ENCODE results near the gene PRKCZ.
"Not testable (repeated sequence)": the region's sequence is repeated elsewhere in the genome, so short reads cannot be mapped to it uniquely, and the experiment has no call there.

PRKCZ gene

GRCh38 chr1:2143814-2144500 is 93.7 kb downstream of the PRKCZ start:
- Histone ChIP-seq H3K9ac (ENCODE audit: low read depth, low read length) (no peak overlapping the region), H3K27me3 (ENCODE audit: control insufficient read depth, insufficient read depth, low read length) (no peaks in the 10 kb centered on the region), H3K9me3 (ENCODE audit: control insufficient read depth, insufficient read depth, low read length) (no peaks in the 10 kb centered on the region), H3K4me1 (ENCODE audit: control insufficient read depth, insufficient read depth, low read length) (no peaks in the 10 kb centered on the region), H3K36me3 (ENCODE audit: control insufficient read depth, insufficient read depth, low read length) (peaks cover 31% of the 10 kb centered on the region), H3K27ac (ENCODE audit: low read depth, low read length) (no peak overlapping the region), H3K4me3 (ENCODE audit: low read depth, low read length) (no peak overlapping the region)

GRCh38 chr1:2144501-2145090 is 94.4 kb downstream of the PRKCZ start:
- Histone ChIP-seq H3K36me3 (ENCODE audit: control insufficient read depth, insufficient read depth, low read length) (peaks cover 36% of the 10 kb centered on the region), H3K9me3 (ENCODE audit: control insufficient read depth, insufficient read depth, low read length) (no peaks in the 10 kb centered on the region), H3K4me1 (ENCODE audit: control insufficient read depth, insufficient read depth, low read length) (no peaks in the 10 kb centered on the region), H3K4me3 (ENCODE audit: low read depth, low read length) (no peak overlapping the region), H3K27me3 (ENCODE audit: control insufficient read depth, insufficient read depth, low read length) (no peaks in the 10 kb centered on the region), H3K9ac (ENCODE audit: low read depth, low read length) (no peak overlapping the region), H3K27ac (ENCODE audit: low read depth, low read length) (no peak overlapping the region)

GRCh38 chr1:2145946-2146835 is 96.0 kb downstream of the PRKCZ start:
- Histone ChIP-seq H3K4me1 (ENCODE audit: control insufficient read depth, insufficient read depth, low read length) (no peaks in the 10 kb centered on the region), H3K9ac (ENCODE audit: low read depth, low read length) (no peak overlapping the region), H3K9me3 (ENCODE audit: control insufficient read depth, insufficient read depth, low read length) (no peaks in the 10 kb centered on the region), H3K27ac (ENCODE audit: low read depth, low read length) (no peak overlapping the region), H3K4me3 (ENCODE audit: low read depth, low read length) (no peak overlapping the region), H3K27me3 (ENCODE audit: control insufficient read depth, insufficient read depth, low read length) (no peaks in the 10 kb centered on the region), H3K36me3 (ENCODE audit: control insufficient read depth, insufficient read depth, low read length) (peaks cover 46% of the 10 kb centered on the region)

- Histone ChIP-seq H3K27me3 (ENCODE audit: control insufficient read depth, insufficient read depth, low read length) (no peaks in the 10 kb centered on the region), H3K36me3 (ENCODE audit: control insufficient read depth, insufficient read depth, low read length) (peaks cover 53% of the 10 kb centered on the region), H3K4me1 (ENCODE audit: control insufficient read depth, insufficient read depth, low read length) (no peaks in the 10 kb centered on the region), H3K4me3 (ENCODE audit: low read depth, low read length) (no peak overlapping the region), H3K9me3 (ENCODE audit: control insufficient read depth, insufficient read depth, low read length) (no peaks in the 10 kb centered on the region), H3K27ac (ENCODE audit: low read depth, low read length) (no peak overlapping the region), H3K9ac (ENCODE audit: low read depth, low read length) (no peak overlapping the region)
These were observed 96.8 kb downstream of the PRKCZ start for GRCh38 chr1:2146836-2147517.

- H3K9me3 ChIP-seq (ENCODE audit: control insufficient read depth, insufficient read depth, low read length); H3K27me3 ChIP-seq (ENCODE audit: control insufficient read depth, insufficient read depth, low read length); H3K9ac ChIP-seq (ENCODE audit: low read depth, low read length); H3K4me3 ChIP-seq (ENCODE audit: low read depth, low read length); H3K4me1 ChIP-seq (ENCODE audit: control insufficient read depth, insufficient read depth, low read length); H3K27ac ChIP-seq (ENCODE audit: low read depth, low read length): not testable (repeated sequence)
- H3K36me3 ChIP-seq (ENCODE audit: control insufficient read depth, insufficient read depth, low read length), result peaks cover 57% of the 10 kb centered on the region
These were observed 97.7 kb downstream of the PRKCZ start for GRCh38 chr1:2147869-2148268.

- Histone ChIP-seq H3K36me3 (ENCODE audit: control insufficient read depth, insufficient read depth, low read length) (peaks cover 64% of the 10 kb centered on the region), H3K27me3 (ENCODE audit: control insufficient read depth, insufficient read depth, low read length) (no peaks in the 10 kb centered on the region), H3K27ac (ENCODE audit: low read depth, low read length) (no peak overlapping the region), H3K4me3 (ENCODE audit: low read depth, low read length) (no peak overlapping the region), H3K9ac (ENCODE audit: low read depth, low read length) (no peak overlapping the region), H3K4me1 (ENCODE audit: control insufficient read depth, insufficient read depth, low read length) (no peaks in the 10 kb centered on the region), H3K9me3 (ENCODE audit: control insufficient read depth, insufficient read depth, low read length) (no peaks in the 10 kb centered on the region)
These were observed 98.5 kb downstream of the PRKCZ start for GRCh38 chr1:2148691-2149090.

- peaks cover 65% of the 10 kb centered on the region for H3K36me3 ChIP-seq (ENCODE audit: control insufficient read depth, insufficient read depth, low read length)
- no peak overlapping the region for H3K9ac ChIP-seq (ENCODE audit: low read depth, low read length)
- no peak overlapping the region for H3K4me3 ChIP-seq (ENCODE audit: low read depth, low read length)
- no peak overlapping the region for H3K27ac ChIP-seq (ENCODE audit: low read depth, low read length)
- no peaks in the 10 kb centered on the region for H3K9me3 ChIP-seq (ENCODE audit: control insufficient read depth, insufficient read depth, low read length)
- H3K27me3 ChIP-seq (ENCODE audit: control insufficient read depth, insufficient read depth, low read length), result no peaks in the 10 kb centered on the region
- no peaks in the 10 kb centered on the region for H3K4me1 ChIP-seq (ENCODE audit: control insufficient read depth, insufficient read depth, low read length)
These were observed 100.6 kb downstream of the PRKCZ start for GRCh38 chr1:2150801-2151200.

- H3K36me3 ChIP-seq (ENCODE audit: control insufficient read depth, insufficient read depth, low read length), result peaks cover 65% of the 10 kb centered on the region
These were observed 101.0 kb downstream of the PRKCZ start for GRCh38 chr1:2151252-2151651.

GRCh38 chr1:2151911-2152310 is 101.7 kb downstream of the PRKCZ start:
- Histone ChIP-seq H3K9me3 (ENCODE audit: control insufficient read depth, insufficient read depth, low read length) (no peaks in the 10 kb centered on the region), H3K27me3 (ENCODE audit: control insufficient read depth, insufficient read depth, low read length) (no peaks in the 10 kb centered on the region), H3K9ac (ENCODE audit: low read depth, low read length) (no peak overlapping the region), H3K4me1 (ENCODE audit: control insufficient read depth, insufficient read depth, low read length) (no peaks in the 10 kb centered on the region), H3K36me3 (ENCODE audit: control insufficient read depth, insufficient read depth, low read length) (peaks cover 65% of the 10 kb centered on the region), H3K4me3 (ENCODE audit: low read depth, low read length) (no peak overlapping the region), H3K27ac (ENCODE audit: low read depth, low read length) (no peak overlapping the region)

More at GRCh38 chr1:2151252-2151651, 101.0 kb downstream of the PRKCZ start:
- H3K9me3 ChIP-seq (ENCODE audit: control insufficient read depth, insufficient read depth, low read length), result no peaks in the 10 kb centered on the region
- H3K9ac ChIP-seq (ENCODE audit: low read depth, low read length), result no peak overlapping the region
- no peaks in the 10 kb centered on the region for H3K4me1 ChIP-seq (ENCODE audit: control insufficient read depth, insufficient read depth, low read length)
- H3K4me3 ChIP-seq (ENCODE audit: low read depth, low read length), result no peak overlapping the region
- no peaks in the 10 kb centered on the region for H3K27me3 ChIP-seq (ENCODE audit: control insufficient read depth, insufficient read depth, low read length)
- H3K27ac ChIP-seq (ENCODE audit: low read depth, low read length), result no peak overlapping the region

- Histone ChIP-seq H3K9ac (ENCODE audit: low read depth, low read length) (no peak overlapping the region), H3K27ac (ENCODE audit: low read depth, low read length) (no peak overlapping the region), H3K27me3 (ENCODE audit: control insufficient read depth, insufficient read depth, low read length) (no peaks in the 10 kb centered on the region), H3K9me3 (ENCODE audit: control insufficient read depth, insufficient read depth, low read length) (no peaks in the 10 kb centered on the region), H3K4me3 (ENCODE audit: low read depth, low read length) (no peak overlapping the region), H3K4me1 (ENCODE audit: control insufficient read depth, insufficient read depth, low read length) (no peaks in the 10 kb centered on the region), H3K36me3 (ENCODE audit: control insufficient read depth, insufficient read depth, low read length) (peaks cover 61% of the 10 kb centered on the region)
These were observed 102.7 kb downstream of the PRKCZ start for GRCh38 chr1:2152954-2153353.
